GM12873 (cell line): ENCODE data around the gene FGF3.

ENCODE experiments used
- CTCF ChIP-seq: IDR thresholded peaks from 2 replicates; pipeline ENCODE4 v1.5.1; 2012; ENCODE audit warnings: low read depth, mild to moderate bottlenecking, moderate library complexity, low read length, control low read depth; ENCODE audit not compliant: insufficient read depth; ENCODE audit errors: missing control alignments

FGF3 gene

GRCh38 chr11:69843529-69843921 lies 24.3 kb upstream of the FGF3 start:
- TF ChIP-seq CTCF = no peak

- TF ChIP-seq CTCF = no peak
Measured at GRCh38 chr11:69842746-69843528, 23.7 kb upstream of the FGF3 start.

GRCh38 chr11:69841859-69842698 lies 22.9 kb upstream of the FGF3 start:
- TF ChIP-seq CTCF = peak; percentile 61

- no peak for TF ChIP-seq CTCF
Measured at GRCh38 chr11:69841170-69841858, 22.1 kb upstream of the FGF3 start.

GRCh38 chr11:69840371-69841169 lies 21.4 kb upstream of the FGF3 start:
- no peak for TF ChIP-seq CTCF

- no peak for TF ChIP-seq CTCF
Measured at GRCh38 chr11:69839516-69839915, 20.3 kb upstream of the FGF3 start.
